GM18909 (cell line): Measurements from ENCODE around the gene RIBC1.
"Not testable (repeated sequence)": the region's sequence is repeated elsewhere in the genome, so short reads cannot be mapped to it uniquely, and the experiment has no call there.

Experiments used
- ATAC-seq: cut with Tn5 transposase; IDR thresholded peaks from one replicate; pipeline ENCODE4 v1.9.1; 2021; ENCODE audit warnings: mild to moderate bottlenecking; ENCODE audit not compliant: unreplicated experiment, poor library complexity

Gene RIBC1

DNA sequence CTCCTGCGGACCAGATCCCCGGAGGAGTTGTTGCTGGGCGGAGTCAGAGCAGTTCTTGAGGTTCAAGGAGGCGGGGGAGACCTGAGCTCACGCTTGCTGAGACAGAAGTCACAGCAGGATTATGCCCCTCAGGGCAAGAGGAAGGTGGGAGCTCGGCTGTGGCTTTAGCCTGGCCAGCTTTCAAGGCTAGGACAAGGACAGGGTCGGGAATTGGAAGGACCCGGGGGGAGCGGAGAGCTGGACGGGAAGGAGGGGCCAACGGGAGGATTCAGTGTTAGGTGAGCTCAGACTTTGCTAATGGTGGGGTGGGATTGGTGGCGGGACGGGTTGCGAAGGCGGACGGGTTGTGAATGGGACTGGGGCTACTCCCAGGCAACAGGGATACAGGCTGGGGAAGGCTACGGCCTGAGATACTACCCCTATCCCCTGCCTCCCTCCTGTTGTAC is at the start of gene RIBC1:
Gene RIBC1 (plus strand): TSS at position 13 of the 446 bp plus-strand sequence. CDS start 3,404 bp downstream, outside the sequence.
- ATAC-seq, result no peak

DNA sequence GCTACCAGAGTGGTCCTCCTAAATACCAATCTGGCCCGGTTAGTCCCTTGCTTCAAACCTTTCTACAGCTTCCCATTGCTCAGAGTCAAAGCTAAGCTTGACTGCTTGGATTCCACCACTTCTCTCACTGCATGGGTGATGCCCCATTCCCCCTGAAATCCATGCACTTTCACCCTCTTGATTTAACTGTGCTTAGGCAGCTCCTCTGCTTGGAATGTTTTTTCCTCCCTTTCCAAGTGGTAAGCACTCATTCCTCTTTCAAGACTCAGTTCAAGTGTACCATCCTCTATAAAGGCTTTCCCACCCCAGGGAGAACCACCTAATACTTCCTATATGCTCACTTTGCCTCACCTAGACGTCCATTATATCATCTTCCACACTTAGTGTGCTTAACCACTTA is 49.4 kb upstream of the RIBC1 start:
- ATAC-seq, result no peak

GRCh38 chrX:53374222-53374820 is 48.4 kb upstream of the RIBC1 start:
- no peak for ATAC-seq

DNA sequence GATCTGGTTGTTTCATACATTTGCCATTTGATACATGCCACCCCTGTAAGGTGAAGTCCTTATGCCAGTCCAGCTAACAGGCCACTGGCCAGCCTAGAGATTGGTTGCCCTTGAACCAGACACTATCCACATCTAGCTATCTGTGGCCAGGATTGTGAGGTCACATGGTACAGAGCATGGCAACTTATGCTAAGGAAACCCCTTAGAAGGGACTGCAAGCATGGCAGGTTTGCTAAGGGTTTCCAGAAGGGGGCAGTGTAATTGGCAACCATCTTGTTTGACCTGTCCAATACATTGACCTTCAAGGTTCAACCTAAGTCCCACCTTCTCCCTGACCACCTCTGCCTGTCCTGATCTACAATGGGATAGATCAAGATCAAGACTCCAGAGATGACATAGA is 47.8 kb upstream of the RIBC1 start:
- ATAC-seq, result no peak

DNA sequence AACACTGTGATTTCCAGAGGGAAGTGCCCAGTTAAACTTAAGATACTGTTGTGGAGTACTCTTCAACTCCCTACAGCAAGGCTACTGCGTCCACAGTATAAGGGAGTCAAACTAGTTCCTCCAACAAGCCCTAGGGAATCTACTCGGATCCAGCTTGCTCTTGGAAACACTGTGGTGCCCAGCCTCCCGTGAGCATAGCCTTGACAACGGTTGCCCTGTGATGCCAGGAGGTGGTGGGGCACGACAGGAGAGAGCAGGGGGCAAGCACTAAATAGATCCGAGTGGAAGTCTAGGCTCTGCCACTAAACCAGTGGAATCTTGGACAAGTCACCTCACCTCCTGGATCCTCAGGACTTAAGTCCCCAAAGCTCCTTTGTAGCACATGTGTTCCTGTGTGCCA is 45.8 kb upstream of the RIBC1 start:
- ATAC-seq, result no peak

DNA sequence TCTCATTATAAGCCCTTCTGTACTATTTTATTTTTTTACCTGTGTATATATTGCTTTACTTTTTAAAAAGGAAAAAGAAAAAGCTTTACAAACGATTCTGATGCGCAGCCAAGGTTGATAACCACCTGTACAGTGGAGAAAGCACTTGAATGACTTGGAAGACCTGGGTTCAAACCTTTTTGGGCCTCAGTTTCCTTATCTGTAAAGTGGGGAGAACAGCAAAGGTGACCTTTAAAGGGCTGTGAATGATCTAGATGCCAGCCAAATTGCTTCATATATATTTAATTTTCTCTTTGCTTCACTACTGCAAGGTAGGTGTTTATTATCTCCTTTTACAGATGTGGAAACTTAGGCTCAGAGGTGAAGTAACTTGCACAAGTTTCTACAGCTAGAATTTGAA is 45.2 kb upstream of the RIBC1 start:
- no peak for ATAC-seq

- ATAC-seq, result no peak
These were observed 43.5 kb upstream of the RIBC1 start for GRCh38 chrX:53379008-53379710.

DNA sequence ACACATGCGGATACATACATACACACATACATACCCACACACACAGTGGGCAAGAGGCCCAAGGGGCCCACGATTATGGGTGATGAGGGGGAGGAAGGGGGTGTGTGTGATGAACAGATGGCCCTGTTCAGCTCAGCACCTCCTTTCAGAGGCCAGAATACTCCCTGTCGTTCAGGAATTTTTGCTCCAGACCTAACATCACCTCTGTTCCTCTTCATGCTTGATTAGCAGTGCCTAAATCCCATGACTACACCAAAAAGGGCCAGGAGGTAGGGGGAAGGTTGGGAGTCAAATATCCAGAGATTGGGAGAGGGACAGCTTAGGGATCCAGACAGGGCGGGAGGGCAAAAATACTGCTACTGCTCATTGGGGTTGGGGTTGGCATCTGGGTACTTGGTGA is 42.9 kb upstream of the RIBC1 start:
- ATAC-seq, result no peak

- no peak for ATAC-seq
These were observed 39.1 kb upstream of the RIBC1 start for GRCh38 chrX:53383376-53384076.

DNA sequence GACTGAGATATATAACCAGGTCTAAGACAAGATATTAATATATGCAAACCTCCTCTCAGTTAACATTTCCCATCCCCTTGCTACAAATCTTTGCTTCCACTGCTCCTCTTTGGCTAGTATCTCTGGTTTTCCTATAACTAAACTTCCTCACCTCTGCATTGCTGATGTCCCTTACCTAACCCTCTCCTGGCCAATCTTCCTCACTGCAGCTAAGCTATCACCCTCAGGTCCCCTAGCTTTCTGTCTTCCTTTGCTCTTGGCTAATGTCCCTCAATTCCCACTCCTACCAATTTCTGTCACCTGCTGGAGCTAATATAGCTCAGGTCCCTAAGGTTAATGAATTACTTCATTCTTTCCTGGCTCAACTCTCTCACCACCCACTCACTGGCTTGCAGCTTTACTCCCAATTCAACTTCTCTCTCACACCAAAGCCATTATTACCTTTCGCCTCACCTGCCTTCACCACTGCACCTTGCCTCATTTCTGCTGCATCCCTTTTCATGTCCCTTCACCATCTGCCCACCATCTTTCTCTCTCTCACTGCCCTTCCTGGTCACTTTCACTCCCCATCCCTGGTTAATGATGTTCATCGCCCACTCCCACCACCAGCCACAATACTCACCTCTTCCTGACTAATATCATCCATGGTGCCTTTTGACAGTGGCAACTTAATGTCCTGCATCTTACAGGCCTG is 26.9 kb upstream of the RIBC1 start:
- no peak for ATAC-seq

DNA sequence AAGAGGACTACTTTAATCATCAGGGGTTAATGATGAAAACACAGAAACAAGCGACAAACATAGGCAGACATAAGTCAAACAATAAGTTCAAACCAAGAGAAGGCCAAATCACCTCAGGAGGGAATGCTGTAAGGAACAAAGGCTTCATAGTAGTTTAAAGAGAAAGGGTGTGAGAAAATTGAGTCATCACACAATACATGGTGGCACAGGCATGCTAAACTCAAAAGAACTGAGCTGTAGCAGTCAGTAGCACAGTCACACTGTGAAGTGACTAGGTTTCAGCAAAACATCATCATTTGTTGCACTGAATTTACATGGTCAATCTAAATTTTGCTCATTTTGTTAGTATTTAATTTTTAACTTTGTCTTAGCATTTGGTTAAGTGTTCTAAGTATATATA is 24.5 kb upstream of the RIBC1 start:
- no peak for ATAC-seq

DNA sequence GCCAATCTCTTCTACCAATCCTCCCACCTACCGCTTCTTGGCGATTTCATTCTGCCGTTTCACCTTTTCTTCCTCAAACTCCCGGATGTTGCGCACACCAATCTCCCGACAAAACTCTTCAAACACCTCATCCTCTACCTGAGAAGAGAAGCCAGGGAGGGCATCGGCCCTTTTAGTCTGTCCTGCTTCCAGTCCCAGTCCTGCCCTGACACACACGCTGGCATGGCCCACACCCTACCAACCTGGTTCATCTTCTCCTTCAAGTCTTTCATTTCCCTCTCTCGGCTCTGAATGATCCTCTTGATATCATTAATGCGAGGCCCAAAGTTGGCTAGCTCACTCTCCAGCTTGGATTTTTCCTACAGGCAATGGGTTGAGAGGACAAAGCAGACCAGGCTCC is 19.1 kb upstream of the RIBC1 start:
- no peak for ATAC-seq

DNA sequence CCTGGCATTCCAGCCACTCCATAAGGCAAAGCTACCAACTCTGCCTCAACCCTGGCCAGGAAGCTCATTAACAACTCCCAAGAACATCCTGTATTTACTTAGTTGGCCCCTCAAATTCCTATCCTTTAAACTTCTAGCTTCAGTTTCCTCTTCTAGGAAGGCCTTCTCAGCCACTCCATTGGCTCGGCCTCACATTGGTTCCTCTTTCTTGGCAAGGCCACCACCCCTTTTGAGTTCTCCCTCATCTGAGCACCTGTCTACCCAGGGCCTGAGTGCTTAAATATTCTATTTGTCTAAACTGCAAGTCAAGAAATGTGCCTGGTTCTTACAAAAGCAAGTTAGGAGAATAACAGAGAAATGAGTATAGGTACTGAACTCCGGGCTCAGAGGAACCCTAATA is 10.2 kb upstream of the RIBC1 start:
- no peak for ATAC-seq

- not testable (repeated sequence) for ATAC-seq
These were observed 2.3 kb upstream of the RIBC1 start for GRCh38 chrX:53420351-53420750.

DNA sequence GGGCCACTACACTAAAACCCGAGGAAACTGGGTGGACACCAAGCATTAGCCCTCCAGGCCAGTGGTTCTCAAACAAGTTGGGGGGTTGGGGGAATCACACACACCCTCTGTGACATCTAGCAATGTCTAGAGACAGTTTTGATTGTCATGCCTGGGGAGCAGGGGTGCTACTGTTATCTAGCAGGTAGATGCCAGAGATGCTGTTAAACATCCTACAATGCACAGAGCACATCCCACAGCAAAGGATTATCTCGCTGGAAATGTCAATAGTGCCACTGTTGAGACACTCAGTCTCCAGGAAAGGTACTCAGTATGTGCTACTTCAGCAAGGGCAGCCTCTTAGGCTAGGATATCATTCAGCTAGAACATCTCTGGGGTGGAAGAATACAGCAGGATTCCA is 1.5 kb upstream of the RIBC1 start:
- ATAC-seq, result no peak

DNA sequence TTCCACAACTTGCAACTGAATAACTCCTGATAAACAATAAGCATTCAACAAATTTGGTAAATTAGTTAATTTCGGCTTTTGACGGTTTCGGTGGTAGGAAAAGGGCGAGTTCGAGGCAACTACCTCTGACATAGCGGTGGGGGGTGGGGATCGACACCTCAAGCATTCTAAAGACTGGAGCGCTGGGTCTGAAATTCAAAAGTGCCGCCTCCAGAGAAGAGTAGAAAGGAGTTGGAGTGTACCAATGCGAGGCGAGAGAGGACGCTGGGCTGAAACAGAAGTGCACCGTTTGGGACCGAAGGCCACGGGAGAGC is 944 bp upstream of the RIBC1 start:
- peak; percentile 11 for ATAC-seq

DNA sequence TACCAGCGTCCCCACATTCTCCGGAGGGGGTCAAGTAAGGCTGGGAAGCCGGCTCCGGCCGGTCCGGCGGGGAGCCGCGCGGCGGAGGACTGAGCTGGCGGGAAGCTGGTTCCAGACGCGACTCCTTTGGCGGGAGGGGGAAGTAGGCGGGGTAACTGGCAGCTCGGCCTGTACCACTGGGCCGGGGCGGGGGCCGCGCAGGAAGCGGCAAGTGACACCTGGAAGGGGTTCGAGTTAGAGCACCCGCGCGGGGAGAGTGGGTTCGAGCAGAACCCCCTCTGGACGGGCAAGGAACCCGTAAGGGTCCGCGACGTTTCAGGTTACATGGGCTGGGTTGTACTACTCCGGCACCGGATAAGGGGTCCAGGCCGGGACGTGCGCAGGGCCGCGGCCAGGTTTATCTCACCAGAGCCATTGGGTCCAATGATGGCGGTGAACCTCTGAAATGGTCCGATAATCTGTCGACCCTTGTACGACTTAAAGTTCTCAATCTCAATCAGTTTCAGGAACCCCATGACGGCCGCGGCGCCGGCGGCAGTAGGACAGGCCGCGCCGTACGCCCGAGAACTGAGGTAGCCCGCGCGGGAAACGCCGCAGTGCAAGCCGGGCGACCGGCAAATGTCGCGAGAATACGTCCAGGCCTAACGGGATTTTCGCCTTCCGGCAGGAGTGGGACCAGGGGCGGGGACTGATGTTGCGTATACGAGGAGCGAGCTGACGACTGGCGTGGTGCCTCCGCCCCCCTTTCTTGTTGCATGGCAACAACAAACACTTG is 400 bp upstream of the RIBC1 start, which contains the start of gene SMC1A:
Gene SMC1A (minus strand): TSS at position 569 of the 775 bp plus-strand sequence. CDS start 54 bp downstream, at position 515.
- ATAC-seq, result peak; percentile 95

DNA sequence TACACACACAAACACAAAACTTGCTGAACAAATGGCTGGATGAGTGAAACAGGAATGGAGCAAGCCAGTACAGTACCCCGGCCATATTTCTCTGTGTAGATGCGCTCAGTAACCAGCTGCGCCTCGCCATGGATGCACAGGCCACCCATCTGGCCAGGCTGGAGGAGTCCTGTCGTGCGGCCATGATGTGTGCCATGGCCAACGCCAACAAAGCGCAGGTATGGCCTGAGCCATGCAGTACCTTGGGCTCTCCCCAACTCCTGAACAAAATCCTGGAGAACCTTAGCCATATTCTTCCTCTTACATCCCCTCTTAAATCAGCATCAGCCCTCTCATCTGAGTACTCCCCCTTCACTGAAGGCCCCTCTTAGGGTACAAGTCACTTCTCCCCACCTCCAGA is 7.1 kb downstream of the RIBC1 start:
- ATAC-seq, result no peak

DNA sequence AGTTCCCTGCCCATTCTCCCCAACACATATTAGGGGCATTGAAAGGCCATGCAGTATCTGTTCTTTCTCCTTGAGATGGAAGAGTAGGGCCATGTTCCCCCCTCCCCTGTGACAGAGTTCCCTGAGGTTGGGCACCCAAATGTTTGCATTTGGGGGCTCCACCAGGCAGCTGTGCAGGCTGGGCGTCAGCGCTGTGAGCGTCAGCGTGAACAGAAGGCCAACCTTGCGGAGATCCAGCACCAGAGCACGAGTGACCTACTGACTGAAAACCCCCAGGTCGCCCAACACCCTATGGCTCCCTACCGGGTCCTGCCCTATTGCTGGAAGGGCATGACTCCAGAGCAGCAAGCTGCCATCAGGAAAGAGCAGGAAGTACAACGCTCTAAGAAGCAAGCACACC is 7.6 kb downstream of the RIBC1 start:
- no peak for ATAC-seq
